HG03025 (cell line): ENCODE measurements around the gene PRKAG3.
"Not testable (repeated sequence)": the region's sequence is repeated elsewhere in the genome, so short reads cannot be mapped to it uniquely, and the experiment has no call there.

ENCODE experiments used
- ATAC-seq: cut with Tn5 transposase; IDR thresholded peaks from one replicate; pipeline ENCODE4 v1.9.1; 2021; ENCODE audit warnings: mild to moderate bottlenecking, moderate library complexity; ENCODE audit not compliant: unreplicated experiment, low FRiP score

Gene PRKAG3

DNA sequence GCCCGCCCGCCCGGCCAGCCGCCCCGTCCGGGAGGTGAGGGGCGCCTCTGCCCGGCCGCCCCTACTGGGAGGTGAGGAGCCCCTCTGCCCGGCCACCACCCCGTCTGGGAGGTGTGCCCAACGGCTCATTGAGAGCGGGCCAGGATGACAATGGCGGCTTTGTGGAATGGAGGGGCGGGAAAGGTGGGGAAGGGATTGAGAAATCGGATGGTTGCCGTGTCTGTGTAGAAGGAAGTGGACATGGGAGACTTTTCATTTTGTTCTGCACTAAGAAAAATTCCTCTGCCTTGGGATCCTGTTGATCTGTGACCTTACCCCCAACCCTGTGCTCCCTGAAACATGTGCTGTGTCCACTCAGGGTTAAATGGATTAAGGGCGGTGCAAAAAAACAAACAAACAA is 15.4 kb upstream of the PRKAG3 start:
- ATAC-seq, result not testable (repeated sequence)

GRCh38 chr2:218844334-218844733 is 12.7 kb upstream of the PRKAG3 start:
- not testable (repeated sequence) for ATAC-seq

DNA sequence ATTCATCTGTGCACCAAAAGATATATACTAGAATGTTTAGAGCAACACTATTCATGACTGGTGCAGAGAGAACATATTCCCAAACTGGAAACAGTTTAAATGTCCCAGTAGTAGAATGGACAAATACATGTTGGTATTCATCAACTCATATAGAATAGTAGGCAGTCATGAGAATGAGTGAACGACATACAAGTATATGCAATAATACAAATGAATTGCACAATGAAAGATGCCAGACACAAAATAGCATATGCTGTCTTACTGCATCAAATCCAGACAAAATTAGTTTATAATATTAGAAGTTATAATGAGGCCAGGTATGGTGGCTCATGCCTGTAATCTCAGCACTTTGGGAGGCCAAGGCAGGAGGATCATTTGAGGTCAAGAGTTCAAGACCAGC is 8.3 kb upstream of the PRKAG3 start:
- no peak for ATAC-seq

DNA sequence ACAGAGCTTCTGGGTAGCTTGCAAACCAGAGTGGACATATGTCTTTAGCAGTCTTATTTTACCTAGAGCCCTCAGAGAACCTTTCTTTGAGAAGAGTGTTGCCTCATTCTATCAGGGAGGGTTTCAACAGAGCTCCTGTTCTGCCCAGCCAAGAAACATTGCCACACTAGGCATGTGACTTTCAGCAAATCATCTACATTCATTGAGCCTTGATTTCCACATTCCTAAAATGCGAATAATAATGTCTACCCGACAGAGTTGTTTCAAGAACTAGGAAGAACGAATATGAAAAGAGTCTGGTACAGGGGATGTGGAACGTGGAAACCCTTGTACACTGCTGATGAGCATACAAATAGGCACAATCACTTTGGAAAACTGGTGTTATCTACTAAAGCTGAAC is 7.8 kb upstream of the PRKAG3 start:
- no peak for ATAC-seq

- no peak for ATAC-seq
These were observed 5.9 kb upstream of the PRKAG3 start for GRCh38 chr2:218837495-218837894.

DNA sequence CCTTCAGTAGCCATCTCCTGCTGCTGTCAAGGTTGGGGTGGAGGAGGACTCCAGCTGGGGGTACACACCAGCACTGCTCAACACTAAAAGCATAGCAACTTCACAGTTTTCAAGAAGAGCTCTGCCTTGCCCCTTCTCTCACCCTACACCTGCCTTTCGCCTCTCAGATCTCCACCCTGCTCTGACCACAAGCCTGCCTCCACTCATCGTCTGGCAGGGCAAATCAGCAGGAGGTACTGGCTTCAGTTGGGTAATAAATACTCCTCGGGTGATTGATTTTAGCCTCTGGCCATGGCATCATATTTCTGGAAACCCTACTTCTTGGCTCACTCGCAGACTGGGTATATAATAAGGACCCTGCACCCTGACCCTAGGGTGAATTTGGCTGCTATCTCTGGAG is 3.1 kb upstream of the PRKAG3 start:
- ATAC-seq, result no peak

DNA sequence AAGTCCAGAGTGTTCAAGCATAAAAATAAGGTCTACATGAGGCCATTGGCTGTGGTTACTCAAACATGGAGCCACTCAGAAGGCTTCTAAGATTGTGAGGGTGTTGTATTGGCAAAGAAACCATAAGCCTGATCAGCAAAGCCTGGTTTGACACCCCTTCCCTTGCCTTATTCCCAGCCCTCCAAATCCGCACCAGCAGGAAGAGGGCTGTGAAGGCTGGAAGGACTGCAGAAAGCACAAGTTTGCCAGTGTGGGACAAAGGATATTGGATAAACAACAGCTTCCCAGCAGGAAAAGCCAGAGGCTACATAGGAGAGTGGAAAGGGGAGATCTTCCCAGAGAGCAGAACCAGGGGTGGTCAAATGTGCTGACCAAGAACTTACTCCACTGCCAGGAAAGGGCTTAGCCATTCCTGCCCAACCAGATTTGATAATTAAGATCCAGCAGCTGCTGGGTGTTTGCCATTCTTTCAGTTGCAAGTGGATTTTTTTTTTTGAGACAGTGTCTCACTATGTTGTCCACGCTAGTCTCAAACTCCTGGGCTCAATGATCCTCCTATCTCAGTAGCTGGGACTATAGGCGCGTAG is 1.5 kb upstream of the PRKAG3 start:
- ATAC-seq, result no peak

DNA sequence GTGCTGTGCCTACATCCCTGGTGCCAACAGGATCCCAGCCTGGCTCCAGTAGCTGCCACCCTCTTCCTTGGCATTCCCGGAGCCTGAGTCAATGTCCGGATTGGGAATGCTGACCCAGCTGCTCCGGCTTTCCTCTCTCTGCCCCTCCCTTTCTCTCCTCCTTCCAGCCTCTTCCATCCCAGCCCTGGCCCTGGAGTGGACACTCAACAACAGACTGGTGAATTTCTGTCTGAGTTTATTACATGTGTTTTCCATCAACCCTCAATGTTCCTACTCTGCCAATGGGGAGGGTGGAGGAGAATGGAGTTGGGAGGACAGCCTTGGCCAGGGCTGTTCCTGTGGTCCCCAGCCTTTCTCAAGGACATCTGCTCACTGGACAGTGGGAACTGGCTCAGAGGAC is 917 bp upstream of the PRKAG3 start:
- no peak for ATAC-seq

GRCh38 chr2:218832081-218832480 is 478 bp upstream of the PRKAG3 start:
- no peak for ATAC-seq

DNA sequence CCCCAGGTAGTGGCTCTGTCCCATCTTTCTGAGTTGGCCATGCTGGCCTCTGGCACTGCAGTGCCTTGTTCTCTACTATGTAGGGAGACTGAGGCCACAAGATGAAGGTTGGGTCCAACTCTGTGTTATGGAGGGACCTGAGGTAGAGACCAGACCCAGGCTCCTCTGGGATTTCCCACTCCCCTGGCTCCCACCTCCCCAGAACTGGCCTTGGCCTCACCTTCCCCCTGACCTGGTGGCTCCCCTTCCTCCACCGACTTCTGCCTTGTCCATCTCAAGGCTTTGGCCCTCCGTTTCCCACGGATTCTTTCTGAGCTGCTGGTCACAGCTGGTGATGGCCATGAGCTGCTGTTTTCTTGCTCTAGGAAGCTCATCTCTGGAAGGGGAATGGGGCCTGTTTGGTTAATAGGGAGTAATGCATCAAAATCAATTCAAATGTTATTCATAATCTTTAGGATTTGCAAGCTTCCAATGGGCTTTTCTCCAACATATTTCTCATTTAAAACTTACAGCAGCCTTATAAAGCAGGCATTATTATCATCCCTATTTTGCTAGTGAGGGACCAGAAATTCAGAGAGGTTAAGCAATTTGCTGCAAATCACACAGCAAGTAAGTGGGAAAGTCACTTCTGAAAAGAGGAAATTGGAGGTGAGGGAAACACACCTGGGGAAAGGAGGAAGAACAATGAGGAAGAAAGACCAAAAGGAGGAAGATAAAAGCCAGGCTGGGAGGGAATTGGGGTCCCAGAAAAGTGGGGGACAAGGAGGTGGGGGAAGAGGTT is 887 bp downstream of the PRKAG3 start:
- no peak for ATAC-seq

DNA sequence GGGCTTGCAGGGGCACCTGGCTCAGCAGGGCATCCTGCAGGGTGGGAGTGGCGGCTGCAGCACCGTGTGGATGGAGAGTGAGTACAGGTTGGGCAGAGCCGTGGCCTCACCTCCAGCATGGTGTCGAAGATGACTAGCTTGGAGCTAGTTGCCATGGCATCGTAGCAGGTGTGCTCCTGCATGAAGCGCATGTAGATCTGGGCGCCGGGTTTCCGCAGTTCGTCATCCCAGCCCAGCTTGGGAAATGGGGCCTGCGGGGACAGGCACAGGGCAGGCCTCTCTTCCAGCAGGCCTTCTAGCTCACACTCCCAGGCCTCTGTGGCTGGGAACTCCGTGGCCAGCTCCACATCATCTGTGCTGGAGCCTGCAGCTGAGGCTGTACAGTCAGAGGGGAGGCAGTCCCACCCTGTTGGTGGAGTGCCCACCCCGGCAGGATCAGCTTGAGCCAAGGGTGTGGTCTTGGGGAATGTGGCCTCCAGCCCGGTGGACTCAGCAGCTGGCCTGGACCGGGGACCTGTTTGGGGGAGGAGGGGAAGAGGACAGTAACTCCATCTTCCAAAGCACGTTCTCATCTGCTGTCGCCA is 1.6 kb downstream of the PRKAG3 start:
- ATAC-seq, result no peak

DNA sequence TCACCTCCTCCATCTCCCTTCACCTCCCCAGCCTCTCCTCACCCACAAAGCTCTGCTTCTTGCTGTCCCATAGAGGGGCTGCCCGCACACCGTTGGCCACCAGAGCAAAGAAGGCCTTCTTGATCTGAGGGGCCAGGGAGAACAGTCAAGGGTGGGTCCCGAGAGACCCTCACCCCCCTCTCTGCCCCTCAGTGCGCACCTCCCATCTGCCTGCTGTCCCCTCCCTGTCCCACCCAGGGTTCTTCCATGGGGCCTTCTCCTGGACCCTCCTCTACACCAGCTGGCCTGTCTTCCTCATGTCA is 3.2 kb downstream of the PRKAG3 start:
- ATAC-seq, result no peak

GRCh38 chr2:218827701-218828476 is 3.7 kb downstream of the PRKAG3 start:
- no peak for ATAC-seq

DNA sequence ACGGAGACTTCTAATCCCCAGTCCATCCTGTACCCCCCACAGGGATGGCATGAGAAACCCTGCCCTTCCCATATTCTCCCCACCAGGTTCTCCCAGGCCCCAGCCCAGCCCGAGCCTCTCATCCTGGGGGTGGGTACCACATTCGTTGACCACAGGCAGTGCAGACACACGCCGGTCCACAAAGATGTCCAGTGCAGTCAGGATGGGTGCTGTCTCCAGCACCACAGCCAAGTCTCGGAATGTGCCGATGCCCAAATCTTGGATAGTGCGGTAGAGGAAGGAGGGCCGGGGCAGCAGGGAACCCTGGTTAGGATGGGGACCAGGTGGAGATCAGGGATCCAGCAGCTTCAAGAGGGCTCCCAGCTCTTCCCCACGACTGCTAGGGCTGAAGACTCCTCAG is 4.8 kb downstream of the PRKAG3 start:
- ATAC-seq, result no peak

DNA sequence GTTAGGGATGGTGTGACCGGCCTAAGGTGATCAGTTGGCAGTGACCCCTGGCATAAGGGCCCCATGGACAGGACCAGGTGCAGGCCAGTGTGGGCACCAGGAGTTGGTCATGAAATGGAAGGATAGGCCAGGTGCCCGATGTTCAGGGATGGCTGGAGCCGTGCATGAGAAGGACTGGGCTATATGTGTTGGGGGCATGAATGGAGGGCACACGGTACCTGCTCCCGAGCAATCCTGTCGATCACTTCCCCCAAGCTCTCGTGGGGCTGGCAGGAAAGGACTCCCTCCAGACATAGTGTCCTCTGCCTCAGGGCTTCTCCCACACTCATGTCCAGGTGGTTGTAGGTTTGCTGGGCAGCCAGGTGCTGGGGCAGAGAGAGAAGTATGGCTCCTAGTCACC is 7.6 kb downstream of the PRKAG3 start:
- no peak for ATAC-seq

DNA sequence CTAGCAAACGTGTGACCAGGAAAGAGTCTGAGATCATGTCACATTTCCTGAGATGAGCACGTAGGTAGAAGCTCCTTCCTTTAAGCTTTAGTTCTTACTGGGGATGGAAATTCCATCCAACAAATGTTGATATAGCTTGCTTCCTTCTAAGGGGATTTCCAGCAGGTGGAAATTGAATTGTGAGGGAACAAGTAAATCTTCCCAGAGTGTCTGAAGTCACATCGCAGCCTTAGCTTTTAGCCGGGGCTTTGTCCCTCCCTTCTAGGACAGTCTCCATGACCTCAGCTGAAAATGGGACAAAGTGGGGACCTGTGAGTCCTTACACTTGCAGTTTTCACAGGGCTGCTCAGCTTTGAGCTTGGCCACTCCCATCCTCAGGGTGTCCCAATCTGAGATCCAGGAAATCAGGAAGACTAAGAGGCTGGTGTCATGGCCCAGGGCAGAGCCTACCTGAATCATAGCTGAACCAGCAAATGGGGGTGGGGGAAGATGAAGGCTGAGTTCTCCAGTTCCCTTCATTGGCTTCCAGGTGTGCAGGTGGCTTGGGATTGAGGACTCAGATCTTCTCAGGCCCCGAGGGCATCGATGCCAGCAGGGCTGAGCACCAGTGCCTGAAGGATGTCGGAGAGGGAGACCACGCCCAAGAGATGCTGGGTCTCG is 8.3 kb downstream of the PRKAG3 start:
- ATAC-seq, result no peak

GRCh38 chr2:218822622-218823021 is 9.0 kb downstream of the PRKAG3 start:
- ATAC-seq, result no peak

GRCh38 chr2:218821605-218822211 is 9.9 kb downstream of the PRKAG3 start:
- ATAC-seq, result no peak

DNA sequence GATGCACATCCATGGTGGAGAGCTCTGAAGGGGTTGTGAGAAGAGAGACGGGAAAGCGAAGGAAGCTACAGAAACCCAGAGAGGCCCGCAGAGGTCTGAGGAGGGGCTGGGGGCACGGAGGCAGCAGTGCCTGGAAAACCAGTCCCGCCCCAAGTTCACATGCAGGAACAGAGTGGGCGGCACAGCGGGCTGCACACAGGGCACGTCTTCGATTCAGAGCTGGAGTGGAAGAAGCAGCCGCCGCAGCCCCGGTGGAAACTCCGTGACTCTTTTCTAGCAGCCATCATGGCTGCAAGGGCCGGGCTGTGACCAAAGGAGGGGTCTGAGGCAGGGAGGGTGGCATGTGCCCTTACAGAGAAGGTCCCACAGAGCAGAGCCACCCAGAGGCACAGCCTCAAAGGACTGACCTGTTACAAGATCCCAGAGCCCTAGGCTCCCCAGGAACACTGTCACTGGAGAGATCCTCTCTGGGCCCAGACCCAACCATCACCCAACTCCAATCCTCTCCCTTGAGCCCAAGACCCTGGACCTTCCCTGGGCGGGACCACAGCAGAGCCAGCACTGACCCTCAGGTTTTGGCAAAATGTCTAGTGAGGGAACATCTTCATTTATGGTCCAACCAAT is 10.7 kb downstream of the PRKAG3 start:
- ATAC-seq, result no peak

DNA sequence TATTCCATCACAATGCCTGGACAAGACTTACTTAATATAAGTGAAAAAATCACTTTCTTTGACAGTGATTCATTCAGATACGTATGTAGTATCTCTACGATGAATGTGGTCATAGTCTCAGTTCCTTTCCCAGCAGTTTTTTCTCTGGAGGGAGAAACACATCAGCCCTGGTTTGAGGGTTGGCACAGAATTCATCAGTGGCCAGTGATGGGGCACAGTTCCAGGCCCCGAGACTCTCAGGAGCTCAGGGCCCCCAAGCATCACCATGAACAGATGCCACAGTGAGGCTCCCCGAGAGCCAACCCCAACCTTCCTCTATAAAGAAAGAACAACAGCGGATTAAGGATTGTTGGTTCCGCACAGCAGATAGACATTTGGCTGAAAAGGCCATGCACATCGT is 12.5 kb downstream of the PRKAG3 start:
- ATAC-seq, result no peak
